ENCODE measurements around the gene PDE2A. TPM values are rescaled to one million over a fixed set of nuclear protein-coding genes. Genes with fewer than 3 reads are reported as not detected.

The PDE2A gene
- total and polyA plus RNA-seq, 2 donors from 2014 or later: 12.6 to 42.0 TPM

GRCh38 chr11:72642884-72643522 lies 31.2 kb downstream of the PDE2A start:
- FAIRE-seq (no peak), DNase-seq (peak; percentile 58 to 82 (median 68))
- intact Hi-C loops (cut with DNase I): loop anchor here (5.0 kb wide), 1 partner anchor 56 kb away; no protein-coding TSS in a partner anchor
- peak; percentile 92 for TF ChIP-seq CTCF (IDR thresholded peaks at IDR 0.05; ENCODE audit: borderline replicate concordance, extremely low read depth, insufficient read depth)
- H3K9me3 ChIP-seq (ENCODE audit: control insufficient read depth in 2 of 3, insufficient read depth in 1 of 3, low read length in 3 of 3): no peaks in the 10 kb centered on the region
- H3K27me3 ChIP-seq (ENCODE audit: control insufficient read depth, insufficient read depth, low read length): peaks cover 15% of the 10 kb centered on the region
- peak overlapping the region in 2 of 3 donors; percentile 32 for H3K4me3 ChIP-seq (ENCODE audit: low read length in 3 of 3)
- no peaks in the 10 kb centered on the region for H3K36me3 ChIP-seq (ENCODE audit: control insufficient read depth in 2 of 3, insufficient read depth in 3 of 3, low read length in 3 of 3)
- H3K27ac ChIP-seq (ENCODE audit: low read depth in 2 of 2, low read length in 2 of 2): no peak overlapping the region
- H3K9ac ChIP-seq (ENCODE audit: low read length in 3 of 3): no peak overlapping the region
- H3K4me1 ChIP-seq (ENCODE audit: control insufficient read depth in 2 of 3, insufficient read depth in 2 of 3, low read depth in 1 of 3, low read length in 3 of 3): no peaks in the 10 kb centered on the region

- TF ChIP-seq CTCF (IDR thresholded peaks at IDR 0.05; ENCODE audit: borderline replicate concordance, extremely low read depth, insufficient read depth): no peak
- Histone ChIP-seq H3K4me3 (ENCODE audit: low read length in 3 of 3) (peak overlapping the region in 2 of 3 donors; percentile 38 to 39), H3K27ac (ENCODE audit: low read depth in 2 of 2, low read length in 2 of 2) (no peak overlapping the region), H3K4me1 (ENCODE audit: control insufficient read depth in 2 of 3, insufficient read depth in 2 of 3, low read depth in 1 of 3, low read length in 3 of 3) (no peaks in the 10 kb centered on the region), H3K9me3 (ENCODE audit: control insufficient read depth in 2 of 3, insufficient read depth in 1 of 3, low read length in 3 of 3) (no peaks in the 10 kb centered on the region), H3K27me3 (ENCODE audit: control insufficient read depth, insufficient read depth, low read length) (peaks cover 15% of the 10 kb centered on the region), H3K9ac (ENCODE audit: low read length in 3 of 3) (peak overlapping the region in 1 of 3 donors; percentile 46), H3K36me3 (ENCODE audit: control insufficient read depth in 2 of 3, insufficient read depth in 3 of 3, low read length in 3 of 3) (no peaks in the 10 kb centered on the region)
- intact Hi-C loops (cut with DNase I): loop anchor here (5.0 kb wide), 1 partner anchor 55 kb away; no protein-coding TSS in a partner anchor
- FAIRE-seq (no peak), DNase-seq (peak in 4 of 5 donors; percentile 34 to 83 (median 56))
These were observed 32.0 kb downstream of the PDE2A start for GRCh38 chr11:72642043-72642883.

GRCh38 chr11:72641522-72642042 lies 32.6 kb downstream of the PDE2A start:
- FAIRE-seq: no peak
- Histone ChIP-seq H3K9me3 (ENCODE audit: control insufficient read depth in 2 of 3, insufficient read depth in 1 of 3, low read length in 3 of 3) (no peaks in the 10 kb centered on the region), H3K27ac (ENCODE audit: low read depth in 2 of 2, low read length in 2 of 2) (peak overlapping the region in 1 of 2 donors; percentile 51), H3K4me1 (ENCODE audit: control insufficient read depth in 2 of 3, insufficient read depth in 2 of 3, low read depth in 1 of 3, low read length in 3 of 3) (peaks cover 0 to 2% (median 0%) of the 10 kb centered on the region in 3 donors), H3K9ac (ENCODE audit: low read length in 3 of 3) (peak overlapping the region in 1 of 3 donors; percentile 46), H3K36me3 (ENCODE audit: control insufficient read depth in 2 of 3, insufficient read depth in 3 of 3, low read length in 3 of 3) (no peaks in the 10 kb centered on the region), H3K4me3 (ENCODE audit: low read length in 3 of 3) (peak overlapping the region in 2 of 3 donors; percentile 38 to 39), H3K27me3 (ENCODE audit: control insufficient read depth, insufficient read depth, low read length) (peaks cover 15% of the 10 kb centered on the region)
- no peak for TF ChIP-seq CTCF (IDR thresholded peaks at IDR 0.05; ENCODE audit: borderline replicate concordance, extremely low read depth, insufficient read depth)
- DNase-seq: no peak
- intact Hi-C loops (cut with DNase I): loop anchor here (5.0 kb wide), 1 partner anchor 54 kb away; no protein-coding TSS in a partner anchor
